ENCODE data around the gene SLC2A3.
"Not testable (repeated sequence)": the region's sequence is repeated elsewhere in the genome, so short reads cannot be mapped to it uniquely, and the experiment has no call there.

Gene SLC2A3

GRCh38 chr12:7959278-7959677, 23.3 kb upstream of the SLC2A3 start:
- DNase-seq (ENCODE audit: low read depth), result no peak
- H3K4me3 ChIP-seq (ENCODE audit: low read depth, low read length), result no peak overlapping the region
- TF ChIP-seq, protein P1, sequence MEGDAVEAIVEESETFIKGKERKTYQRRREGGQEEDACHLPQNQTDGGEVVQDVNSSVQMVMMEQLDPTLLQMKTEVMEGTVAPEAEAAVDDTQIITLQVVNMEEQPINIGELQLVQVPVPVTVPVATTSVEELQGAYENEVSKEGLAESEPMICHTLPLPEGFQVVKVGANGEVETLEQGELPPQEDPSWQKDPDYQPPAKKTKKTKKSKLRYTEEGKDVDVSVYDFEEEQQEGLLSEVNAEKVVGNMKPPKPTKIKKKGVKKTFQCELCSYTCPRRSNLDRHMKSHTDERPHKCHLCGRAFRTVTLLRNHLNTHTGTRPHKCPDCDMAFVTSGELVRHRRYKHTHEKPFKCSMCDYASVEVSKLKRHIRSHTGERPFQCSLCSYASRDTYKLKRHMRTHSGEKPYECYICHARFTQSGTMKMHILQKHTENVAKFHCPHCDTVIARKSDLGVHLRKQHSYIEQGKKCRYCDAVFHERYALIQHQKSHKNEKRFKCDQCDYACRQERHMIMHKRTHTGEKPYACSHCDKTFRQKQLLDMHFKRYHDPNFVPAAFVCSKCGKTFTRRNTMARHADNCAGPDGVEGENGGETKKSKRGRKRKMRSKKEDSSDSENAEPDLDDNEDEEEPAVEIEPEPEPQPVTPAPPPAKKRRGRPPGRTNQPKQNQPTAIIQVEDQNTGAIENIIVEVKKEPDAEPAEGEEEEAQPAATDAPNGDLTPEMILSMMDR (conservative IDR thresholded peaks at IDR 0.05; ENCODE audit: low read depth, low read length), result no peak

DNA sequence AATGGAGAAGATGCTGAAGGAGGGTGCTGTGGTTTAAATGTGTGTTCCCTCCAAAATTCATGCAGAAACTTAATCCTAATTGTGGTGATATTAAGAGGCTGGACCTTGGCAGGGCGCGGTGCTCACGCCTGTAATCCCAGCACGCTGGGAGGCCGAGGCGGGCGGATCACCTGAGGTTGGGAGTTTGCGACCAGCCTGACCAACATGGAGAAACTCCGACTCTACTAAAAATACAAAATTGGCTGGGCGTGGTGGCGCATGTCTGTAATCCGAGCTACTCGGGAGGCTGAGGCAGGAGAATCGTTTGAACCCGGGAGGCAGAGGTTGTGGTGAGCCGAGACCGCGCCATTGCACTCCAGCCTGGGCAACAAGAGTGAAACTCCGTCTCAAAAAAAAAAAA, 18.9 kb upstream of the SLC2A3 start:
- not testable (repeated sequence) for H3K4me3 ChIP-seq (ENCODE audit: low read depth, low read length); DNase-seq (ENCODE audit: low read depth)

DNA sequence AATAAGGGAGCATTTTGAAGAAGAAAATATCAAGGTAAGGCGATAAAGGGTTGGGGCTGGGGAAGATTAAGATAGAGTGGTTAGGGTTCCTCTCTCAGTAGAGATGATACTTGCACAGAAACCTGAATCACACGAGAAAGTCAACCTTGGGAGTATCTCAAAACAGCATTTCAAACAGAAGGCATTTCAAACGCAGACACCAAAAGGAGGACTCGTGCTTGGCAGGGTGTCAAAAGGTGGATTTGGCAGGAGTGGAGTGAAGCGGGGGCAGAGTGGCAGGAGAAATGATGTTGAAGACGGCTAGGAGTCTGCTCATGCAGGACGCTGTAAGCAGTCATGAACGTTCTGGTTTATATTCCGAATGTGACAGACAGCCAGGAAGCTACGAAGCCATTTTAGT, 18.4 kb upstream of the SLC2A3 start:
- DNase-seq (ENCODE audit: low read depth); H3K4me3 ChIP-seq (ENCODE audit: low read depth, low read length): not testable (repeated sequence)

GRCh38 chr12:7953912-7954311, 17.9 kb upstream of the SLC2A3 start:
- H3K4me3 ChIP-seq (ENCODE audit: low read depth, low read length); DNase-seq (ENCODE audit: low read depth): not testable (repeated sequence)

GRCh38 chr12:7951671-7952070, 15.7 kb upstream of the SLC2A3 start:
- peak; percentile 24 for DNase-seq (ENCODE audit: low read depth)
- TF ChIP-seq, protein P1 (conservative IDR thresholded peaks at IDR 0.05; ENCODE audit: low read depth, low read length), result no peak
- H3K4me3 ChIP-seq (ENCODE audit: low read depth, low read length), result no peak overlapping the region

GRCh38 chr12:7950230-7950943, 14.4 kb upstream of the SLC2A3 start:
- not testable (repeated sequence) for DNase-seq (ENCODE audit: low read depth); H3K4me3 ChIP-seq (ENCODE audit: low read depth, low read length)

DNA sequence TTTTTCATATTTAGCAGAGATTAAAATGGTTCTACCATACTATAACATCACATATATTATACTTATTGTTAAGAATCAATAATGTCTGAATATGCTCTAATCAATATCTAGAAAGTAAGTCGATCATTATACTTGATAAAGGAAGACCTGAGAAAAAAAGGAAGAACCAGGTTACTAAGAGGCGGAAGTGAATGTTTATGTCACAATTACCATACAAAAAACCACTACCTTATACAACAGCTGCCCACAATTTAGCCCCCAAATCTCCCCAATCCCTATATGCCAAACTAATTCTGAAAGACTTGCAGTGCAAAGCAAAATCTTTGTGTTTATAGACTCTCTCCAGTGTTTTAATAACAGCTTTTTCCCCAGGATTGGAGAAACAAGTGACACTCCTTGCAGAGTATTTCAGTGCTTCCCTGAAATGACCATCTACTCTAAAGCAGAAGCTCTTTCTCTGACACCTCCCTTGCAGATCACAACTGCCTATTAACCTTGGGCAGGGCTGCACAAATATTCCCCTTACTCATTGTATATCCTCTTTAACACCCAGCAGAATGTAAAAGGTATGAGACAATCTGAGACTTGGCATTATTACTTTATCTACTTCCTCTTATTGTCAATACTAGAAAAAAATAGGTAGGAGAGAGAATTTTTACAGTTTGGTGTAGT, 12.7 kb upstream of the SLC2A3 start:
- no peak overlapping the region for H3K4me3 ChIP-seq (ENCODE audit: low read depth, low read length)
- no peak for DNase-seq (ENCODE audit: low read depth)
- TF ChIP-seq, protein P1 (conservative IDR thresholded peaks at IDR 0.05; ENCODE audit: low read depth, low read length), result no peak

GRCh38 chr12:7947011-7947410, 11.0 kb upstream of the SLC2A3 start:
- TF ChIP-seq, protein P1 (conservative IDR thresholded peaks at IDR 0.05; ENCODE audit: low read depth, low read length), result no peak

GRCh38 chr12:7944760-7945159, 8.8 kb upstream of the SLC2A3 start:
- DNase-seq (ENCODE audit: low read depth); H3K4me3 ChIP-seq (ENCODE audit: low read depth, low read length): not testable (repeated sequence)

More at GRCh38 chr12:7947011-7947410, 11.0 kb upstream of the SLC2A3 start:
- no peak overlapping the region for H3K4me3 ChIP-seq (ENCODE audit: low read depth, low read length)
- no peak for DNase-seq (ENCODE audit: low read depth)

Data from choroid plexus epithelial cell (primary cell).